Trophoblast cell (in vitro differentiated cells and primary cell): ENCODE data around the gene MYH7.

Experiments
- DNase-seq, 2 donors: peaks; one replicate each; pipeline ENCODE4 v3.0.0-alpha.2; 2016
- H2AFZ ChIP-seq: 2 replicates; pipeline ENCODE4 v1.6.1; 2013; ENCODE audit warnings: low read length, moderate library complexity, mild to moderate bottlenecking; ENCODE audit not compliant: insufficient read depth, poor library complexity
- H2AK5ac ChIP-seq: 2 replicates; pipeline ENCODE4 v1.6.1; 2013; ENCODE audit warnings: mild to moderate bottlenecking, low read length
- H2BK120ac ChIP-seq: 2 replicates; pipeline ENCODE4 v1.6.1; 2013; ENCODE audit warnings: low read length, mild to moderate bottlenecking, moderate library complexity; ENCODE audit not compliant: insufficient read depth, poor library complexity
- H2BK12ac ChIP-seq: 2 replicates; pipeline ENCODE4 v1.6.1; 2013; ENCODE audit warnings: mild to moderate bottlenecking, low read length, moderate library complexity
- H2BK5ac ChIP-seq: 2 replicates; pipeline ENCODE4 v1.6.1; 2013; ENCODE audit warnings: low read length, low read depth, moderate library complexity, mild to moderate bottlenecking; ENCODE audit not compliant: poor library complexity
- H3K14ac ChIP-seq: 2 replicates; pipeline ENCODE4 v1.6.1; 2013; ENCODE audit warnings: mild to moderate bottlenecking, low read length
- H3K18ac ChIP-seq: 2 replicates; pipeline ENCODE4 v1.6.1; 2013; ENCODE audit warnings: mild to moderate bottlenecking, low read length
- H3K23ac ChIP-seq: 2 replicates; pipeline ENCODE4 v1.6.1; 2013; ENCODE audit warnings: low read length
- H3K27ac ChIP-seq: 2 replicates; pipeline ENCODE4 v1.5.1; 2013; ENCODE audit warnings: low read depth, mild to moderate bottlenecking, inconsistent platforms, low read length, moderate library complexity
- H3K27me3 ChIP-seq: 2 replicates; pipeline ENCODE4 v1.6.1; 2013; ENCODE audit warnings: inconsistent platforms, mild to moderate bottlenecking, low read length, moderate library complexity; ENCODE audit not compliant: insufficient read depth
- H3K36me3 ChIP-seq, 2 experiments: 1 replicate in 1 of 2; 2 replicates in 1 of 2; pipeline ENCODE4 v1.6.1; 2013; ENCODE audit warnings: low read length in 2 of 2, mild to moderate bottlenecking in 2 of 2, moderate library complexity in 1 of 2; ENCODE audit not compliant: insufficient read depth in 2 of 2, control insufficient read depth in 1 of 2
- H3K4ac ChIP-seq: 2 replicates; pipeline ENCODE4 v1.6.1; 2013; ENCODE audit warnings: low read depth, mild to moderate bottlenecking, low read length, moderate library complexity
- H3K4me1 ChIP-seq, 2 experiments: 1 replicate in 1 of 2; 2 replicates in 1 of 2; pipeline ENCODE4 v1.6.1; 2013; ENCODE audit warnings: low read length in 2 of 2, mild to moderate bottlenecking in 2 of 2, moderate library complexity in 1 of 2; ENCODE audit not compliant: insufficient read depth in 2 of 2, control insufficient read depth in 1 of 2
- H3K4me2 ChIP-seq: 2 replicates; pipeline ENCODE4 v1.6.1; 2013; ENCODE audit warnings: inconsistent platforms, mild to moderate bottlenecking, low read length, moderate library complexity
- H3K4me3 ChIP-seq: 2 replicates; pipeline ENCODE4 v1.5.1; 2013; ENCODE audit warnings: mild to moderate bottlenecking, low read depth, low read length, inconsistent platforms
- H3K79me1 ChIP-seq: one replicate; pipeline ENCODE4 v1.6.1; 2013; ENCODE audit warnings: low read length
- H3K79me2 ChIP-seq: 2 replicates; pipeline ENCODE4 v1.6.1; 2013; ENCODE audit warnings: low read length, mild to moderate bottlenecking; ENCODE audit not compliant: control insufficient read depth, insufficient read depth, poor library complexity
- H3K9ac ChIP-seq: 2 replicates; pipeline ENCODE4 v1.6.1; 2013; ENCODE audit warnings: mild to moderate bottlenecking, low read length
- H3K9me3 ChIP-seq: 2 replicates; pipeline ENCODE4 v1.6.1; 2013; ENCODE audit warnings: low read depth, mild to moderate bottlenecking, control low read depth, inconsistent platforms, low read length; ENCODE audit not compliant: insufficient read depth
- H4K12ac ChIP-seq: 2 replicates; pipeline ENCODE4 v1.6.1; 2013; ENCODE audit warnings: low read depth, mild to moderate bottlenecking, low read length, moderate library complexity
- H4K8ac ChIP-seq: 2 replicates; pipeline ENCODE4 v1.6.1; 2013; ENCODE audit warnings: low read depth, mild to moderate bottlenecking, low read length, moderate library complexity
- H4K91ac ChIP-seq: one replicate; pipeline ENCODE4 v1.6.1; 2013; ENCODE audit warnings: low read depth, mild to moderate bottlenecking, low read length, moderate library complexity
- WGBS: extraction: QIAGEN DNeasy Blood & Tissue Kit; methylation state at CpG from one replicate; pipeline ENCODE4 v1.1.7; 2013; ENCODE audit warnings: missing lambda C conversion rate; ENCODE audit not compliant: insufficient read length, insufficient coverage; ENCODE audit errors: extremely low coverage; 5-methylcytosine and 5-hydroxymethylcytosine counted together

Gene MYH7

GRCh38 chr14:23452237-23452636 is 16.8 kb upstream of the MYH7 start:
- H3K4me2 ChIP-seq, result no peak overlapping the region
- H3K4ac ChIP-seq, result no peak overlapping the region
- H2BK5ac ChIP-seq, result no peak overlapping the region
- H4K8ac ChIP-seq, result no peak overlapping the region
- no peak overlapping the region for H4K12ac ChIP-seq
- H3K79me2 ChIP-seq, result no peaks in the 10 kb centered on the region
- H3K23ac ChIP-seq, result no peak overlapping the region
- WGBS, result no CpG with 5 or more reads among the region's 2 CpGs
- no peak for DNase-seq
- no peak overlapping the region for H3K9ac ChIP-seq
- no peak overlapping the region for H2AK5ac ChIP-seq
- H2BK120ac ChIP-seq, result no peak overlapping the region
- H3K36me3 ChIP-seq, result no peaks in the 10 kb centered on the region
- H4K91ac ChIP-seq, result no peak overlapping the region
- no peak overlapping the region for H3K18ac ChIP-seq
- no peak overlapping the region for H3K14ac ChIP-seq
- no peaks in the 10 kb centered on the region for H3K79me1 ChIP-seq
- no peaks in the 10 kb centered on the region for H3K9me3 ChIP-seq
- no peak overlapping the region for H3K4me3 ChIP-seq
- H3K4me1 ChIP-seq, result no peaks in the 10 kb centered on the region
- H2AFZ ChIP-seq, result no peak overlapping the region
- no peak overlapping the region for H3K27ac ChIP-seq
- no peaks in the 10 kb centered on the region for H3K27me3 ChIP-seq
- no peak overlapping the region for H2BK12ac ChIP-seq

- H2AK5ac ChIP-seq, result no peak overlapping the region
- H3K4me3 ChIP-seq, result no peak overlapping the region
- no peak overlapping the region for H3K9ac ChIP-seq
- H3K4me1 ChIP-seq, result no peaks in the 10 kb centered on the region
- no peak overlapping the region for H2BK5ac ChIP-seq
- no peak overlapping the region for H4K12ac ChIP-seq
- no peaks in the 10 kb centered on the region for H3K79me1 ChIP-seq
- no peak overlapping the region for H4K8ac ChIP-seq
- H3K27ac ChIP-seq, result no peak overlapping the region
- H3K36me3 ChIP-seq, result no peaks in the 10 kb centered on the region
- H2AFZ ChIP-seq, result no peak overlapping the region
- H2BK120ac ChIP-seq, result no peak overlapping the region
- WGBS, result no CpG with 5 or more reads among the region's 2 CpGs
- no peaks in the 10 kb centered on the region for H3K79me2 ChIP-seq
- H3K4ac ChIP-seq, result no peak overlapping the region
- no peak overlapping the region for H3K23ac ChIP-seq
- no peaks in the 10 kb centered on the region for H3K9me3 ChIP-seq
- no peak for DNase-seq
- no peak overlapping the region for H4K91ac ChIP-seq
- no peak overlapping the region for H2BK12ac ChIP-seq
- H3K27me3 ChIP-seq, result no peaks in the 10 kb centered on the region
- H3K4me2 ChIP-seq, result no peak overlapping the region
- no peak overlapping the region for H3K18ac ChIP-seq
- H3K14ac ChIP-seq, result no peak overlapping the region
These were observed 14.9 kb upstream of the MYH7 start for GRCh38 chr14:23450379-23450778.

GRCh38 chr14:23449314-23449713 is 13.9 kb upstream of the MYH7 start:
- H2AK5ac ChIP-seq, result no peak overlapping the region
- H3K14ac ChIP-seq, result no peak overlapping the region
- H3K23ac ChIP-seq, result no peak overlapping the region
- WGBS, result no CpG with 5 or more reads among the region's 1 CpG
- no peak overlapping the region for H4K91ac ChIP-seq
- no peak overlapping the region for H2BK12ac ChIP-seq
- no peaks in the 10 kb centered on the region for H3K4me1 ChIP-seq
- no peak overlapping the region for H2AFZ ChIP-seq
- H2BK120ac ChIP-seq, result no peak overlapping the region
- H3K4me3 ChIP-seq, result no peak overlapping the region
- no peak overlapping the region for H3K4me2 ChIP-seq
- H3K18ac ChIP-seq, result no peak overlapping the region
- no peaks in the 10 kb centered on the region for H3K27me3 ChIP-seq
- no peak overlapping the region for H4K8ac ChIP-seq
- no peak overlapping the region for H3K9ac ChIP-seq
- no peaks in the 10 kb centered on the region for H3K79me2 ChIP-seq
- H4K12ac ChIP-seq, result no peak overlapping the region
- H3K79me1 ChIP-seq, result no peaks in the 10 kb centered on the region
- no peak overlapping the region for H3K27ac ChIP-seq
- H3K36me3 ChIP-seq, result no peaks in the 10 kb centered on the region
- no peak overlapping the region for H2BK5ac ChIP-seq
- H3K4ac ChIP-seq, result no peak overlapping the region
- DNase-seq, result no peak
- H3K9me3 ChIP-seq, result no peaks in the 10 kb centered on the region

GRCh38 chr14:23447361-23448350 is 12.2 kb upstream of the MYH7 start:
- Histone ChIP-seq H2BK120ac (no peak overlapping the region), H3K9ac (no peak overlapping the region), H3K4ac (no peak overlapping the region), H3K27ac (no peak overlapping the region), H3K4me2 (no peak overlapping the region), H3K18ac (no peak overlapping the region), H3K79me1 (no peaks in the 10 kb centered on the region), H3K14ac (no peak overlapping the region), H4K12ac (no peak overlapping the region), H3K4me1 (no peaks in the 10 kb centered on the region), H4K8ac (no peak overlapping the region), H3K27me3 (no peaks in the 10 kb centered on the region), H2BK12ac (no peak overlapping the region), H4K91ac (no peak overlapping the region), H3K4me3 (no peak overlapping the region), H2AK5ac (no peak overlapping the region), H3K36me3 (no peaks in the 10 kb centered on the region), H3K23ac (no peak overlapping the region), H2BK5ac (no peak overlapping the region), H2AFZ (no peak overlapping the region), H3K79me2 (no peaks in the 10 kb centered on the region), H3K9me3 (no peaks in the 10 kb centered on the region)
- WGBS, result no CpG with 5 or more reads among the region's 7 CpGs
- DNase-seq, result no peak
